HG03159 (cell line): ENCODE results near the gene PSMD6.

Experiments used
- ATAC-seq: cut with Tn5 transposase; IDR thresholded peaks from one replicate; pipeline ENCODE4 v1.9.1; 2021; ENCODE audit warnings: mild to moderate bottlenecking, moderate library complexity; ENCODE audit not compliant: unreplicated experiment

PSMD6 gene

GRCh38 chr3:64023187-64023860, at the start of gene PSMD6:
Gene PSMD6 (minus strand): TSS chr3:64023494. CDS start chr3:64023419, 75 bp downstream.
- peak; percentile 97 for ATAC-seq

- ATAC-seq, result no peak
These were observed 48.8 kb upstream of the PSMD6 start for GRCh38 chr3:64072126-64072525.

GRCh38 chr3:64070704-64071103, 47.4 kb upstream of the PSMD6 start:
- ATAC-seq, result no peak

GRCh38 chr3:64067506-64068346, 44.4 kb upstream of the PSMD6 start:
- no peak for ATAC-seq

GRCh38 chr3:64064804-64065203, 41.5 kb upstream of the PSMD6 start:
- no peak for ATAC-seq

GRCh38 chr3:64063983-64064438, 40.7 kb upstream of the PSMD6 start:
- ATAC-seq, result no peak

GRCh38 chr3:64063207-64063982, 40.1 kb upstream of the PSMD6 start:
- ATAC-seq, result no peak

- ATAC-seq, result no peak
These were observed 38.3 kb upstream of the PSMD6 start for GRCh38 chr3:64061628-64062027.

- no peak for ATAC-seq
These were observed 36.3 kb upstream of the PSMD6 start for GRCh38 chr3:64059484-64060175.

- ATAC-seq, result no peak
These were observed 35.3 kb upstream of the PSMD6 start for GRCh38 chr3:64058566-64058965.

- no peak for ATAC-seq
These were observed 33.9 kb upstream of the PSMD6 start for GRCh38 chr3:64057231-64057630.

GRCh38 chr3:64056606-64057180, 33.4 kb upstream of the PSMD6 start:
- no peak for ATAC-seq

GRCh38 chr3:64055076-64055475, 31.8 kb upstream of the PSMD6 start:
- no peak for ATAC-seq

GRCh38 chr3:64054488-64054887, 31.2 kb upstream of the PSMD6 start:
- ATAC-seq, result no peak

- ATAC-seq, result no peak
These were observed 30.3 kb upstream of the PSMD6 start for GRCh38 chr3:64053581-64053980.

- ATAC-seq, result no peak
These were observed 29.8 kb upstream of the PSMD6 start for GRCh38 chr3:64053117-64053516.

GRCh38 chr3:64049832-64050231, 26.5 kb upstream of the PSMD6 start:
- no peak for ATAC-seq

GRCh38 chr3:64049136-64049535, 25.8 kb upstream of the PSMD6 start:
- ATAC-seq, result no peak

- no peak for ATAC-seq
These were observed 25.4 kb upstream of the PSMD6 start for GRCh38 chr3:64048631-64049061.

GRCh38 chr3:64047787-64048186, 24.5 kb upstream of the PSMD6 start:
- no peak for ATAC-seq
